ENCODE results near the gene PDE1A.

Gene PDE1A

DNA sequence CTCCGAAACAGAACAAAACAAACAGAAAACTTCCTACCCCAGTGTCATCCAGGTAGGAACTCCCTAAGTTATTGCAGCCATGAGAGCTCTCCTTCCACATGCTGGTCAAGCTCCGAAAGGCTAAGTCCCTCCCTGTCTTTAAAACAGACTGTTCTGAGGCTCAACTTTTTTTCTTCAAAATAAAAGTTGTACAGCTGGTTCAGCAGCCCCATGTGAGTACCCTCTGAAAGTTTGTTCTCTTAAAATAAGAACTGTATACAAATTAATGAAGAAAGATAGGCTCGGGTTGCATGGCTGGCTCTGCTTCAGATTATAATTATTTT lies at the start of gene PDE1A:
TSS of gene PDE1A (minus strand) at position 119 of the 323 bp plus-strand sequence.
- H3K4me1 ChIP-seq, result no peaks in the 10 kb centered on the region
- no peak within 1 kb of the TSS for H3K27ac ChIP-seq
- H3K9ac ChIP-seq, result no peak within 1 kb of the TSS

GRCh38 chr2:182473635-182474034 lies 46.8 kb upstream of the PDE1A start:
- H3K79me2 ChIP-seq, result no peaks in the 10 kb centered on the region
- no peak overlapping the region for H2AFZ ChIP-seq
- no peaks in the 10 kb centered on the region for H3K4me1 ChIP-seq
- no peaks in the 10 kb centered on the region for H3K36me3 ChIP-seq (ENCODE audit: control insufficient read depth, insufficient read depth, low read length)
- no peak for TF ChIP-seq CTCF (IDR thresholded peaks at IDR 0.05)
- no peaks in the 10 kb centered on the region for H3K9me3 ChIP-seq (ENCODE audit: control insufficient read depth, low read length)
- no peaks in the 10 kb centered on the region for H3K27me3 ChIP-seq (ENCODE audit: control insufficient read depth, insufficient read depth, low read length)
- H3K4me2 ChIP-seq (ENCODE audit: low read length), result no peak overlapping the region
- H3K27ac ChIP-seq, result no peak overlapping the region
- no peak overlapping the region for H3K9ac ChIP-seq
- H3K4me3 ChIP-seq (ENCODE audit: low read depth, low read length), result no peak overlapping the region

More for the DNA sequence above, at the start of gene PDE1A:
- Histone ChIP-seq H3K79me2 (no peaks in the 10 kb centered on the region), H2AFZ (no peak within 1 kb of the TSS), H3K4me2 (ENCODE audit: low read length) (no peak within 1 kb of the TSS), H3K36me3 (ENCODE audit: control insufficient read depth, insufficient read depth, low read length) (no peaks in the 10 kb centered on the region), H3K9me3 (ENCODE audit: control insufficient read depth, low read length) (no peaks in the 10 kb centered on the region), H3K27me3 (ENCODE audit: control insufficient read depth, insufficient read depth, low read length) (no peaks in the 10 kb centered on the region), H3K4me3 (ENCODE audit: low read depth, low read length) (peak within 1 kb of the TSS; percentile 23)
- no peak for TF ChIP-seq CTCF (IDR thresholded peaks at IDR 0.05)

DNA sequence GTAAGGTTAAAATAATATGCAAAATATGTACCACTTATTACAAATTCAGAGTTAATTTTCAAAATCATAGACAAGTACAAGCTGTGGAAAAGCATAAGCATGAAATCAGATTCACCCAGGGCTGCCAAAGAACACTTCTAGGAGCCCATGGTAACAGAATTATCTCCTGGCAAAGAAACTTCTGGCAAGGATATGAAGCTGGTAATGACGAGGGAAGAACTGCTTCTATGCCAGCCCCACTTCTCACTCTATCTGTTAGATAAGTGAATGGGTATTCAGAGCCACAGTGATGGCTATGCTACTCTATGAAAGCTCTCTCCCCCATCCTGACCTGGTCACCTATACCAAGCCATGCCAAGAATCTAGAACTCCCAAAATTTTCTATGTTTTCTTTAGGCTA lies 36.9 kb upstream of the PDE1A start:
- Histone ChIP-seq H3K4me3 (ENCODE audit: low read depth, low read length) (no peak overlapping the region), H3K4me2 (ENCODE audit: low read length) (no peak overlapping the region), H3K4me1 (no peaks in the 10 kb centered on the region), H3K27me3 (ENCODE audit: control insufficient read depth, insufficient read depth, low read length) (no peaks in the 10 kb centered on the region), H3K27ac (no peak overlapping the region), H3K9me3 (ENCODE audit: control insufficient read depth, low read length) (no peaks in the 10 kb centered on the region), H3K79me2 (no peaks in the 10 kb centered on the region), H3K9ac (no peak overlapping the region), H2AFZ (no peak overlapping the region), H3K36me3 (ENCODE audit: control insufficient read depth, insufficient read depth, low read length) (no peaks in the 10 kb centered on the region)
- no peak for TF ChIP-seq CTCF (IDR thresholded peaks at IDR 0.05)

DNA sequence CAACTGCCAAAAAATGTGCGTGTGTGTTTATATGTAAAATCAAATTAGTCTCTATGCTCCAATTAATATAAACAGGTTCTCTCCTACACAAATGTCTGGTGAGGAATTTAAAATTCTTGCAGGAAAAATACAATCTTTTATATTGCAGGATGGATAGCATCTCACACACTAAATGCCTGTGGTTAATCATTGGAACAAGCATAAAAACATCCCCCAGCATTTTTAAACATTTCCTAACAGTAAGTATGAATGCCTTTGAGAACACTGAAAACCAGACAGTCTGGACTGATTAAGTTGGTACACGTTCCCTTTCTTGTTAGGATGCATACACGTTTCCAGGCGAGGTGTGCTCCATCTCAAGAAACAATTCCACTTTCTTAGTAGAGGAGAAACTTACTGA lies 29.9 kb upstream of the PDE1A start:
- H3K4me2 ChIP-seq (ENCODE audit: low read length), result no peak overlapping the region
- H3K27me3 ChIP-seq (ENCODE audit: control insufficient read depth, insufficient read depth, low read length), result no peaks in the 10 kb centered on the region
- no peak for TF ChIP-seq CTCF (IDR thresholded peaks at IDR 0.05)
- no peak overlapping the region for H3K4me3 ChIP-seq (ENCODE audit: low read depth, low read length)
- no peak overlapping the region for H3K27ac ChIP-seq
- H3K36me3 ChIP-seq (ENCODE audit: control insufficient read depth, insufficient read depth, low read length), result no peaks in the 10 kb centered on the region
- H3K9me3 ChIP-seq (ENCODE audit: control insufficient read depth, low read length), result no peaks in the 10 kb centered on the region
- no peaks in the 10 kb centered on the region for H3K4me1 ChIP-seq
- no peaks in the 10 kb centered on the region for H3K79me2 ChIP-seq
- H2AFZ ChIP-seq, result no peak overlapping the region
- no peak overlapping the region for H3K9ac ChIP-seq

- Histone ChIP-seq H3K4me3 (ENCODE audit: low read depth, low read length) (no peak overlapping the region), H3K27me3 (ENCODE audit: control insufficient read depth, insufficient read depth, low read length) (no peaks in the 10 kb centered on the region), H3K27ac (no peak overlapping the region), H3K9ac (no peak overlapping the region), H3K9me3 (ENCODE audit: control insufficient read depth, low read length) (no peaks in the 10 kb centered on the region), H3K36me3 (ENCODE audit: control insufficient read depth, insufficient read depth, low read length) (no peaks in the 10 kb centered on the region), H3K79me2 (no peaks in the 10 kb centered on the region), H3K4me2 (ENCODE audit: low read length) (no peak overlapping the region), H2AFZ (no peak overlapping the region), H3K4me1 (no peaks in the 10 kb centered on the region)
- no peak for TF ChIP-seq CTCF (IDR thresholded peaks at IDR 0.05)
Measured at GRCh38 chr2:182452456-182452990, 25.7 kb upstream of the PDE1A start.

All from parathyroid adenoma (tissue), 2 donors.